HepG2 (cell line): ENCODE results near the gene NPHS1. TPM values are rescaled to one million over a fixed set of nuclear protein-coding genes. Genes with fewer than 3 reads are reported as not detected.

Source experiments
- ELF1 ChIP-seq: sonication (generic); formaldehyde crosslinking; IDR thresholded peaks from 2 replicates; pipeline ENCODE4 v1.4.0; 2020; ENCODE audit warnings: missing genetic modification reagents
- MATR3 ChIP-seq: sonication (generic); formaldehyde crosslinking; IDR thresholded peaks from 2 replicates; pipeline ENCODE4 v1.4.0; 2020; ENCODE audit warnings: missing genetic modification reagents
- MED13 ChIP-seq: sonication (generic); formaldehyde crosslinking; IDR thresholded peaks from 2 replicates; pipeline ENCODE4 v1.5.0; 2020; ENCODE audit warnings: missing genetic modification reagents
- MED8 ChIP-seq: sonication (generic); formaldehyde crosslinking; IDR thresholded peaks from 2 replicates; pipeline ENCODE4 v1.8.1; 2023; ENCODE audit warnings: mild to moderate bottlenecking, missing genetic modification reagents; ENCODE audit not compliant: insufficient replicate concordance
- PCBP1 ChIP-seq: fragments of 200-400 bp; formaldehyde crosslinking; IDR thresholded peaks from 2 replicates; pipeline ENCODE4 v1.6.1; 2017; ENCODE audit warnings: mild to moderate bottlenecking, low read depth, low read length, borderline replicate concordance
- SPEN ChIP-seq: sonication (generic); formaldehyde crosslinking; IDR thresholded peaks from 2 replicates; pipeline ENCODE4 v1.5.1; 2020; ENCODE audit warnings: low read depth, mild to moderate bottlenecking, missing genetic modification reagents
- TCF12 ChIP-seq, 2 experiments: fragments of 450-650 bp in 1 of 2; sonication (generic) in 1 of 2; formaldehyde crosslinking in 1 of 2; IDR thresholded peaks; 2 replicates each; pipeline versions ENCODE4 v1.6.1 to v1.8.0; 2017 to 2022; ENCODE audit warnings: antibody characterized with exemption in 1 of 2, mild to moderate bottlenecking in 1 of 2, missing genetic modification reagents in 1 of 2, moderate library complexity in 1 of 2
- THYN1 ChIP-seq: sonication (generic); formaldehyde crosslinking; IDR thresholded peaks from 2 replicates; pipeline ENCODE4 v1.8.1; 2023; ENCODE audit warnings: low read depth, mild to moderate bottlenecking, moderate library complexity, missing genetic modification reagents, borderline replicate concordance
- ZFAT ChIP-seq: sonication (generic); formaldehyde crosslinking; conservative IDR thresholded peaks from 2 replicates; pipeline ENCODE4 v1.8.1; 2023; ENCODE audit warnings: missing genetic modification reagents, inconsistent platforms
- ZNF136 ChIP-seq: sonication (generic); formaldehyde crosslinking; IDR thresholded peaks from 2 replicates; pipeline ENCODE4 v1.8.1; 2022; ENCODE audit warnings: low read depth, mild to moderate bottlenecking, moderate library complexity, missing genetic modification reagents
- ZNF274 ChIP-seq: sonication (generic); formaldehyde crosslinking; IDR thresholded peaks from 2 replicates; pipeline ENCODE4 v1.5.1; 2020; ENCODE audit warnings: mild to moderate bottlenecking, missing genetic modification reagents
- ZNF282 ChIP-seq: fragments of 450-650 bp; IDR thresholded peaks from 2 replicates; pipeline ENCODE4 v1.6.1; 2018; ENCODE audit not compliant: partially characterized antibody
- ZNF33A ChIP-seq: sonication (generic); formaldehyde crosslinking; IDR thresholded peaks from 2 replicates; pipeline ENCODE4 v1.5.1; 2020; ENCODE audit warnings: missing genetic modification reagents, mild to moderate bottlenecking, moderate library complexity, borderline replicate concordance
- ZNF441 ChIP-seq: sonication (generic); formaldehyde crosslinking; IDR thresholded peaks from 2 replicates; pipeline ENCODE4 v1.7.0; 2021; ENCODE audit warnings: missing genetic modification reagents, borderline replicate concordance
- ZNF460 ChIP-seq: sonication (generic); formaldehyde crosslinking; IDR thresholded peaks from 2 replicates; pipeline ENCODE4 v1.5.1; 2020; ENCODE audit warnings: missing genetic modification reagents, mild to moderate bottlenecking, borderline replicate concordance
- ZNF616 ChIP-seq: sonication (generic); formaldehyde crosslinking; IDR thresholded peaks from 2 replicates; pipeline ENCODE4 v1.5.0; 2020; ENCODE audit warnings: low read depth, mild to moderate bottlenecking, missing genetic modification reagents
- ZNF782 ChIP-seq: sonication (generic); formaldehyde crosslinking; IDR thresholded peaks from 2 replicates; pipeline ENCODE4 v1.4.0; 2020; ENCODE audit warnings: missing genetic modification reagents, mild to moderate bottlenecking, borderline replicate concordance
- ZNF878 ChIP-seq: sonication (generic); formaldehyde crosslinking; IDR thresholded peaks from 2 replicates; pipeline ENCODE4 v1.8.1; 2023; ENCODE audit warnings: mild to moderate bottlenecking, missing genetic modification reagents, moderate library complexity
- ZSCAN29 ChIP-seq: sonication (generic); formaldehyde crosslinking; conservative IDR thresholded peaks from 2 replicates; pipeline ENCODE4 v1.4.0; 2020; ENCODE audit warnings: mild to moderate bottlenecking, missing genetic modification reagents
- ZSCAN9 ChIP-seq: IDR thresholded peaks from 2 replicates; pipeline ENCODE4 v1.6.1; 2016; ENCODE audit warnings: borderline replicate concordance
- polyA plus RNA-seq, 8 experiments: library from polyadenylated mRNA; depleted of rRNA in 3 of 8; stranded (reverse) in 7 of 8; unstranded in 1 of 8; fragments of >200 nt; fragmentation: Illumina TruSeq in 4 of 8; extraction: Trizol in 4 of 8; gene quantifications; 2 replicates each; pipeline versions ENCODE4 v1.2.1 to v1.2.3, GENCODE V29; 2011 to 2016; ENCODE audit warnings: low read depth in 4 of 8, missing spikeins in 1 of 8, mixed read lengths in 1 of 8; ENCODE audit not compliant: insufficient read depth in 1 of 8
- total RNA-seq, 5 experiments: library from RNA; depleted of rRNA; stranded (reverse); fragments of >200 nt; fragmentation: Illumina TruSeq; extraction: Trizol; gene quantifications; 2 replicates each; pipeline ENCODE4 v1.2.3, GENCODE V29; 2016; ENCODE audit warnings: low read depth in 1 of 5
- TF ChIP-seq, protein P1 (sequence below), 2 experiments: fragments of 450-650 bp in 1 of 2; sonication (generic) in 1 of 2; formaldehyde crosslinking; IDR thresholded peaks; 2 replicates each; pipeline versions ENCODE4 v1.5.0 to v1.8.0; 2020 to 2022; ENCODE audit warnings: mild to moderate bottlenecking in 1 of 2, missing genetic modification reagents in 1 of 2
- TF ChIP-seq, protein P2 (sequence below): sonication (generic); formaldehyde crosslinking; IDR thresholded peaks from 2 replicates; pipeline ENCODE4 v1.4.0; 2020; ENCODE audit warnings: missing genetic modification reagents
- TF ChIP-seq, protein P3 (sequence below): IDR thresholded peaks from 2 replicates; pipeline ENCODE4 v1.6.1; 2016; ENCODE audit warnings: missing genetic modification reagents, missing compliant biosample characterization
- TF ChIP-seq, protein P4 (sequence below): sonication (generic); formaldehyde crosslinking; IDR thresholded peaks from 2 replicates; pipeline ENCODE4 v1.4.0; 2020; ENCODE audit warnings: missing genetic modification reagents, borderline replicate concordance

Gene NPHS1
- total and polyA plus RNA-seq, 2 of the 13 experiments (the other 11 are each of a cell fraction or from before 2014, with no cell fraction given): not detected

DNA sequence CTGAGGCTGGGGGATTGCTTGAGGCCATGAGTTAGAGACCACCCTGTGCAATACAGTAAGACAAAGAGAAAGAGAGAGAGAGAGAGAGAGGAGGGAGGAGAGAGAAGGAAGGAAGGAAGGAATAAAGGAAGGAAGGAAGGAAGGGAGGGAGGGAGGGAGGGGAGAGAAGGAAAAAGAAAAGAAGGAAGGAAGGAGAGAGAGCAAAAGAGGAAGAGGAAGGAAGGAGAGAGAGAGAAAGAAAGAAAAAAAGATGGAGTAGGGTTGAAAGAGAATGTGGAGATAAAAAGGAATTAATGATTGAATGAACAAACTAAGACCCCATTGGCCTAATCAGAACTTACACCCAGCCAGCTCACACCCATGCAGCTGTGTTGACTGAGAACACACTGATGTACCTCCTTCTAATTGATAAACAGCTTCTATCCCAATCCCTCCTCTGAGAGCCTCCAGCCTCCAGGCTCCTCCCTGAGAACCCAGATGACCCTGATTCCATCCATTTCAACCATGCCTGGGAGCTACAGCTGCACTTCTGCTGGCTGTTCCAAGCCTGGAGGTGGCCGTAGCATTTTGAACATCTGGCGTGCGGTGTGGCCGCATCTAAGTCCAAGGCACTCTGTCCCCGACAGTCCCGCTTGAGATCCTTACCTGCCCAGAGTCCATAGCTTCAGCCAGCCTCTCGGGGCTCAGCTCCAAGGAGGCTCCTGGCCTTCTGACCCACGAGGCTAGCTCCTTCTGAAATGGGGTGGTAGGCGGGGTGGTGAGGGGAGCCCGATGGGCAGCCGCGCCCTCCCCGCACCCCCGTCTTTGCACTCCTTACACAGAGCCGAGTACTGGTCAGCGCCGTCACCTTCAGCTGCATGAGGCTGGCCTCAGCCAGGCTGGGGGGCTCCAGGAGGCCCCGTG, 40.7 kb downstream of the NPHS1 start (continued):
- TF ChIP-seq, protein P1, sequence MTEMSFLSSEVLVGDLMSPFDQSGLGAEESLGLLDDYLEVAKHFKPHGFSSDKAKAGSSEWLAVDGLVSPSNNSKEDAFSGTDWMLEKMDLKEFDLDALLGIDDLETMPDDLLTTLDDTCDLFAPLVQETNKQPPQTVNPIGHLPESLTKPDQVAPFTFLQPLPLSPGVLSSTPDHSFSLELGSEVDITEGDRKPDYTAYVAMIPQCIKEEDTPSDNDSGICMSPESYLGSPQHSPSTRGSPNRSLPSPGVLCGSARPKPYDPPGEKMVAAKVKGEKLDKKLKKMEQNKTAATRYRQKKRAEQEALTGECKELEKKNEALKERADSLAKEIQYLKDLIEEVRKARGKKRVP (CRISPR knock-in tag; IDR thresholded peaks at IDR 0.05): no peak
- TF ChIP-seq, protein P2, sequence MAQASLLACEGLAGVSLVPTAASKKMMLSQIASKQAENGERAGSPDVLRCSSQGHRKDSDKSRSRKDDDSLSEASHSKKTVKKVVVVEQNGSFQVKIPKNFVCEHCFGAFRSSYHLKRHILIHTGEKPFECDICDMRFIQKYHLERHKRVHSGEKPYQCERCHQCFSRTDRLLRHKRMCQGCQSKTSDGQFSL (CRISPR knock-in tag): no peak
- TF ChIP-seq, protein P3, sequence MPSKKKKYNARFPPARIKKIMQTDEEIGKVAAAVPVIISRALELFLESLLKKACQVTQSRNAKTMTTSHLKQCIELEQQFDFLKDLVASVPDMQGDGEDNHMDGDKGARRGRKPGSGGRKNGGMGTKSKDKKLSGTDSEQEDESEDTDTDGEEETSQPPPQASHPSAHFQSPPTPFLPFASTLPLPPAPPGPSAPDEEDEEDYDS (CRISPR knock-in tag): no peak
- TF ChIP-seq, protein P4, sequence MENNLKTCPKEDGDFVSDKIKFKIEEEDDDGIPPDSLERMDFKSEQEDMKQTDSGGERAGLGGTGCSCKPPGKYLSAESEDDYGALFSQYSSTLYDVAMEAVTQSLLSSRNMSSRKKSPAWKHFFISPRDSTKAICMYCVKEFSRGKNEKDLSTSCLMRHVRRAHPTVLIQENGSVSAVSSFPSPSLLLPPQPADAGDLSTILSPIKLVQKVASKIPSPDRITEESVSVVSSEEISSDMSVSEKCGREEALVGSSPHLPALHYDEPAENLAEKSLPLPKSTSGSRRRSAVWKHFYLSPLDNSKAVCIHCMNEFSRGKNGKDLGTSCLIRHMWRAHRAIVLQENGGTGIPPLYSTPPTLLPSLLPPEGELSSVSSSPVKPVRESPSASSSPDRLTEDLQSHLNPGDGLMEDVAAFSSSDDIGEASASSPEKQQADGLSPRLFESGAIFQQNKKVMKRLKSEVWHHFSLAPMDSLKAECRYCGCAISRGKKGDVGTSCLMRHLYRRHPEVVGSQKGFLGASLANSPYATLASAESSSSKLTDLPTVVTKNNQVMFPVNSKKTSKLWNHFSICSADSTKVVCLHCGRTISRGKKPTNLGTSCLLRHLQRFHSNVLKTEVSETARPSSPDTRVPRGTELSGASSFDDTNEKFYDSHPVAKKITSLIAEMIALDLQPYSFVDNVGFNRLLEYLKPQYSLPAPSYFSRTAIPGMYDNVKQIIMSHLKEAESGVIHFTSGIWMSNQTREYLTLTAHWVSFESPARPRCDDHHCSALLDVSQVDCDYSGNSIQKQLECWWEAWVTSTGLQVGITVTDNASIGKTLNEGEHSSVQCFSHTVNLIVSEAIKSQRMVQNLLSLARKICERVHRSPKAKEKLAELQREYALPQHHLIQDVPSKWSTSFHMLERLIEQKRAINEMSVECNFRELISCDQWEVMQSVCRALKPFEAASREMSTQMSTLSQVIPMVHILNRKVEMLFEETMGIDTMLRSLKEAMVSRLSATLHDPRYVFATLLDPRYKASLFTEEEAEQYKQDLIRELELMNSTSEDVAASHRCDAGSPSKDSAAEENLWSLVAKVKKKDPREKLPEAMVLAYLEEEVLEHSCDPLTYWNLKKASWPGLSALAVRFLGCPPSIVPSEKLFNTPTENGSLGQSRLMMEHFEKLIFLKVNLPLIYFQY (CRISPR knock-in tag): no peak
- no peak for TF ChIP-seq ZNF878
- no peak for TF ChIP-seq ZNF136 (CRISPR knock-in tag)
- no peak for TF ChIP-seq ZNF616 (CRISPR knock-in tag)
- 0 out of 2 replicates have a peak, but pooled peaks have one; percentile 11 for TF ChIP-seq ELF1 (CRISPR knock-in tag)
- TF ChIP-seq SPEN (CRISPR knock-in tag): no peak
- TF ChIP-seq ZSCAN9: no peak
- TF ChIP-seq THYN1 (CRISPR knock-in tag): no peak
- no peak for TF ChIP-seq ZSCAN29 (CRISPR knock-in tag)
- no peak for TF ChIP-seq ZNF33A (CRISPR knock-in tag)
- peak; percentile 24; the same call in 1 of the 2 replicates for TF ChIP-seq ZNF274 (CRISPR knock-in tag)
- no peak for TF ChIP-seq TCF12 (IDR thresholded peaks at IDR 0.05)
- no peak for TF ChIP-seq TCF12 (CRISPR knock-in tag; IDR thresholded peaks at IDR 0.05)
- TF ChIP-seq MED13 (CRISPR knock-in tag): no peak
- TF ChIP-seq MATR3 (CRISPR knock-in tag): no peak
- no peak for TF ChIP-seq ZFAT
- no peak for TF ChIP-seq ZNF441 (CRISPR knock-in tag)
- TF ChIP-seq ZNF460 (CRISPR knock-in tag): no peak
- no peak for TF ChIP-seq ZNF282
- no peak for TF ChIP-seq PCBP1
- no peak for TF ChIP-seq ZNF782 (CRISPR knock-in tag)
- no peak for TF ChIP-seq MED8 (CRISPR knock-in tag)
